GM19468 (cell line): ENCODE measurements around the gene AASDH.
"Not testable (repeated sequence)": the region's sequence is repeated elsewhere in the genome, so short reads cannot be mapped to it uniquely, and the experiment has no call there.

Source experiments
- ATAC-seq: cut with Tn5 transposase; IDR thresholded peaks from one replicate; pipeline ENCODE4 v1.9.1; 2021; ENCODE audit warnings: mild to moderate bottlenecking, moderate library complexity, moderate number of reproducible peaks; ENCODE audit not compliant: unreplicated experiment; ENCODE audit errors: extremely low read depth

Gene AASDH

DNA sequence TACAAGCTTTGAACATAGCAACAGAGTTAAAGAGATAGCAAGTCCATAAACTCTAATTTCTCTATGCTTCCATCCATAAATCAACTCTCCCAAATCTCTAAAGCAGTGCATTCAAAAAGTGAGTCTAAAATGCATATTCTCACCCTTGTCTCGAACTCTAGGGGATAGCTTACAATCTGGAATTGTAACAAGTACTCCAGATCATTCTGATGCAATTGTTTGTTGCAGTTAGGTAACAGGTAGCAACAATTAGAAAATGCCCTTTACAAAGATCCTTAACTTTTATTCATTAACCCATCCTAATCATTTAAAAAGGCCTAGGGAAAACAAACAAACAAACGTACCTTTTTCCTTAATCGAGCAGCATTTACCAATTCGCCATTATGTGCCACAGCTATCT, 18.9 kb upstream of the AASDH start:
- no peak for ATAC-seq

DNA sequence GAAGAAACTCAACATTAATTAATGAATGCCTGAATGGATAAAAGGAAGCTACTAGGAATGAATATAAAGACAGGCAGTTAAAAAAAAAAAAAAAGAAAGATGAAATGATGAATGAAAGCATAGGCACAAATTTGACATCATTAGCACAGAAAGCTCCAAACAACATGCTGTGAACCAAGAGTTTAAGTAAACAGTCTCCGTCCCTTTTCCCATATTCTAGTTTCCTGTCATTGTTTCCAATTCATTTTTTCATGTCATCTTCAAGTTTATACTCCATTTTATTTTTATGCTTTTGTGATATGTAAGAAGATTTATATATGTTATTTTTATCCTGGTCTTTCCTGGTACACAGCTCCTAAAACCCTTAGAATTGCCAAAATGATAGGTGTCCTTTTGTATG, 17.7 kb upstream of the AASDH start:
- no peak for ATAC-seq

DNA sequence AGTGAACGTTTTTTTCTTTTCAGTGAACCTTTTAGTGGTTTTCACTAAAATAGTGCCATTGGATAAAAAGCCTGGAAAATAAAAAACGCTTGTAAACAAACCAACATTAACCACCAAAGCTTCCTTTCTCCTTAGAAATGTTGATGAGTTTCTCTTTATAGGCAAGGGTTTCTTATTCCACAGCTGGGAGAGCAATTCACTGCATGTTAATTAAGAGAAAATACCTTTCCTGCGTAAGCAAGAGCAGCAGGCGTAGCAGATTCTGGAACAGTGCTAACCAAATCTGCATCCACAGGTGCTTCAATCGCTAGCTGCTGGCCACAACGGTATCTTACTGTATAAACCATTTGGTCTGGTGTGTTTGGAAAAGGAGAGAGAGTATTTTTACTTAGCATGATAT, 13.3 kb upstream of the AASDH start:
- ATAC-seq, result no peak

DNA sequence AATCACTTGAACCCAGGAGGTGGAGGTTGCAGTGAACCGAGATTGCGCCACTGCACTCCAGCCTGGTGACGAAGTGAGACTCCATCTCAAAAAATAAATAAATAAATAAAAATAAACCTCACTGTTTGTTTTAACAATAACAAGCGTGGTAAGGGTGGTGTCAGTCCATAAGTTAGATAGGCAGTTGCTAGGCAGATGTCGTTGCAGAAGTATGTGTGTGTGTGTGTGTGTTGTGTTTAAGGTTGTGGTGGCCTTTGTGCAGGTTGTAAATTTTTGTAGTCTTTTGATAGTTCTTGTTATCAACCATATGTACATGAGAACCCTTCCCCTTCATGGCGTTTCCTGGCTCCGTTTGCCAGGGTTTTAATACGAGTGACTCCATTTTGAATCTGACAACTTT, 4.0 kb upstream of the AASDH start:
- ATAC-seq, result no peak

DNA sequence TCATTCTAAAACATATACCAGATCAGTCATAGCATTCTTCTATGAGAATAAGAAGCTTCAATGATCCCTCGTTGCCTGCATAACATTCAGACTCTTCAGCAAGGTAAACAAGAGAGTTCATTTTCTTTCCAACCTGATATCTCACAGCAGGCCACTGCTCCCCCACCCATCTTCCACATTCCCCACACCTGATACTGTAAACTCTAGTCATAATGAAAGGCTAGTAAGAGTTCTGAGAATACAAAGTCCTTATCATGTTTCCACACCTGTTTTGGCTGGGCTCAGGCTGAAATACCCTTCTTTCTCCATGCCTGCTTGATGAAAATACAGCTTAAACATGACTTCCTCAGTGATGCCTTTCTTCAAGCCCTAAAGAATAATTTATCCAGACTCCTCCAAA, 2.3 kb upstream of the AASDH start:
- no peak for ATAC-seq

DNA sequence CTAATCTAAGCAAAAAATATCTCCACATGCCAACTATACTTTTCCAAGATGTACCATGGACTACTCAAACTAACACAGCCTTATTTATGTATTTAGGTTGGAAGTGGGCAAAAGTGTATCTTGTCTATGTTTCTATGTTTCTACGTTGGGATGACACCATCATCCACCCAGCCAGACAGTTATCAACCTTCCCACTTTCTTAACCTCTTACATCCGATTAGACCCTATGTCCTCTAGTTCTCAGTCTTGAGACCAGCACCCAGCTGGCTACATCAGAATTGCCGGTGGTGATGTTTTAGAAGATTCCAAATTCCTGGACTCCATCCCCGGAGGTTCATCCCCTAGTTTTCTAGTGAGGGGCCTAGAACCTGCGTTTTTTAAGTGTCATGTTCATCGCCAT, 1.0 kb upstream of the AASDH start:
- no peak for ATAC-seq

DNA sequence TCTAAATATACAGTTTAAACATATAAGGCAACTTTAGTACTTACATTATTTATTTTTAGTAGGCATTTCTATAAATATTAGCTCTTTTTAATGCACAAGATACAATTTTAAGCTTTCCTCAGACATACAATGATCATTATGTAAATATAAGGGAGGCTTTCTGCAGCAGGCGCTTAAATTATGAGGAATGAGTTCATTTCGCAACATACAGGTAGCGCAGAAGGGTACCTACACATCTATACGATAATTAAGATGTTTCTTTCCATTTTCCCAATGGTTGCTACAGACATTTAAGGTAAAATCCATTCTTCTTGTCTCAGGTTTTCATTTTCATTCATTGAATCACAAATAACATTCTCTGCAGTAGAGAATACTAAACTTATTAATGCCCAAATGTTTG, 1.2 kb downstream of the AASDH start:
- no peak for ATAC-seq

DNA sequence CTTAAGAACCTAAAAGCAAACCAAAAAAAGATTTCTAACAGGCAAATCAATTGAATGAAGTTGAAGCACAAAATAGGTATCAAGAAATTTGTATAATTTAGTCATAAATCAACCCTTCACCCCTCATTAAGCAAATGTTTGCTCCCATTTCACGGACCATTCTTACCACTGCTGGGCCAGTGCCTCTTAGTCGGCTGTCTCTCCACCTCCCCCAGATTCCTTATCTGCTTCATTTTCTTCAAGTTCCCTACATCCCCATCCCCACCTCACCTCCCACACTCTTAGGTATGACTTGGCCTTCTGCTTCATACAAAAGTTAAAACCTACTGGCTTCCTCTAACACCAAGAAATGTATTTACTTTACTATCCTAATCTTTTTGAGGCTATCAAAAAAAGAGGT, 11.8 kb downstream of the AASDH start:
- ATAC-seq, result no peak

DNA sequence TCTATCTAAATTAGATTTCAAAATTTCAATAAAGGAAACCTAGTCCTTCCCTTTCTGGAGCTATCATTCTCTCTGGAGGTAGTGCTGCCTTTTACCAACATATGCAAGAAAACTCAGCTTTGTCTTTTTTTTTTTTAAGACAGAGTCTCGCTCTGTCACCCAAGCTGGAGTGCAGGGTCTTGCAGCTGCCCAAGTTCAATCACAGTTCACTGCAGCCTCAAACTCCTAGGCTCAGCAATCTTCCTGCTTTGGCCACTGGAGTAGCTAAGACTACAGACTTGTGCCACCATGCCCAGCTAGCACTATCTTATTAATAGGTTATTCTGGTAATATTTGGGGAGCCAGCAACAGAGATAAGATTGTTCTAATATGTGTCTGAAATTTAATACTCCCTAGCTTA, 12.3 kb downstream of the AASDH start:
- ATAC-seq, result no peak

DNA sequence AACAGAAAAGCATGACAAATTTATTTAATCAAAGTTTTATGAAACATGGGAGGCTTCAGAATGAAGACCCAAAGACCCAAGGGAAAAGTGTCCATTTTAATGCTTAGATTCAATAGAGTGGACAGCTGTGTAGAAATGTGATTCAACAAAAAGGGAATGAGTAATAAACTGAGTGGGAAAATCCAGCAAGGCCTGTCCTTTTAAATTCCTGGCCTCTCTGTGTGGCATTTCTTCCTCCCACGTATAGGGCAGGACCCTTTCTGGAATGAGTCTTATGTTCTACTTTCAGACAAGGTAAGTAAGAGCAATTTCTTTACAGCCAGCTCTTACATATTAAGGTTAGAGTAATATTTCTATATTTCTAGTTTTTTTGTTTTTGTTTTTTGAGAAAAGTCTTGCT, 14.5 kb downstream of the AASDH start:
- no peak for ATAC-seq

DNA sequence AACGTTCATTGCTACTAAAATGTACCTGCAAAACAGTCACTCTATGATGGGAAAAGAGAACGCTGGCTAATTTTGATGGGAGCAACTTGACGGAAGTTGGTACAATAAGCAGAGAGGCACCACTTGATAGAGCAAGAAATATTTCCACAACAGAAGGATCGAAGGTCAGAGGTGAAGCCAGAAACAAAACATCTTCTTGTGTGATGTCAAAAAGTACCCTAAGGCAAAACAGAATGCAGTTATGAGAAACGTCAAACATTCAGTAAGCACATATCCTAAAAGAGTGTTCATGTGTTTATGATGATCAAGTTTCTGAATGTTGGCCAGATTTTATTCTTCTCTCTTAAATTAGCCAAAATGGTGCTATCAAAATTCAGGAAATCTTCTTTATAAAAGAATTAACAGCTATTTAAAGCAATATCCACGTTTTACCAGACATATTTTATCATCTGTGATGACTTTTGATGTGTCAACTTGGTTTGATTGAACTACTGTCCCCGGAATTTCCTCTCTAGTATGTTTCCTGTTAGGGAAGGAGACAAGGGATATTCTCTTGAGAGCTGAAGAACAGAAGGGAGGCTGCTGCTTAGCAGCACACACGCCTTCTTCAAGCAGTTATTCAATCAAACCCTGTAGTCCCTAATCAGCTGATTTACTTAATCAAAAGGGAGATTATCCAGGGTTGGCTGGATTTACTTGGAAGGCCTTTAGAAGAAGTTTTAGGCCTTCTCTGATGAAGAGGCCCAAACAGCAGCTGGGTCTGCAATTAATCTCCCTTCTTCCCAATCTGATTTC, 15.7 kb downstream of the AASDH start:
- no peak for ATAC-seq

DNA sequence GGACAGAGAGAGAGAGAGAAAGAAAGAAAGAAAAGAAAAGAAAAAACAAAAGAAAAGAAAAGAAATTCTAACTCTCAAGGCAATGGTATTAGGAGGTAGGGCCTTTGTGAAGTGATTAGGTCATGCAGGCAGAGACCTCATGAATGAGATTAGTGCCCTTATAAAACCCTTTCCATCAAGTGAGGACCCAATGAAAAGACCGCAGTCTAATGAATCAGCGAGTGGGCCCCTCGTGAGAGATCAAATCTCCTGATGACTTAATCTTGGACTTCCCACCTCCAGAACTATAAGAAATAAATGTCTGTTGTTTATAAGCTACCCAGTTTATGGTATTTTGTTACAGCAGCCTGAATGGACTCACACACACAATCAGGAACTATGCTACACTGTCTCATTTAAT, 16.9 kb downstream of the AASDH start:
- ATAC-seq, result no peak

DNA sequence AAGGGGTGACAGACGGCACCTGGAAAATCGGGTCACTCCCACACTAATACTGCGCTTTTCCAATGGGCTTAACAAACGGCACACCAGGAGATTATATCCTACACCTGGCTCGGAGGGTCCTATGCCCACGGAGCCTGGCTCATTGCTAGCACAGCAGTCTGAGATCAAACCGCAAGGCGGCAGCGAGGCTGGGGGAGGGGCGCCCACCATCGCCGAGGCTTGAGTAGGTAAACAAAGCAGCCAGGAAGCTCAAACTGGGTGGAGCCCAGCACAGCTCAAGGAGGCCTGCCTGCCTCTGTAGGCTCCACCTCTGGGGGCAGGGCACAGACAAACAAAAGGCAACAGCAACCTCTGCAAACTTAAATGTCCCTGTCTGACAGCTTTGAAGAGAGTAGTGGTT, 24.3 kb downstream of the AASDH start:
- not testable (repeated sequence) for ATAC-seq

DNA sequence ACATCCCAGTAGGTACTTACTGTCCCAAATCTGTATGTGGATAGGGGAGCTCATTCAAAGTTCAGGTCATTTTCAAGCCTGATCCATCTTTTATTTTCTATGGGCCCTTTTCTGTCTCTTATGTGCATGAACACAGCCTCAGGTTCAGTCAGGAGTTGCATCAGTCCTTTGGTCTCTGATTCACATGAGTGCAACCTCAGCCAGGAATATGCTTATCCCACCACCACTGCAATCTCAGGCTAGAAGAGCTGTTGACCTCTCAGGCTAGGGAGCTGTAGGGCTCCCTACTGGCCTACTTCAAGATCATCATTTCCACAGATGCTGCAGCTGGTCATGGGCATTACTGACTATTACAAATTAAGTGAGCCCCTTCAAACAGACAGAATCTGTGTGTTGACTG, 27.2 kb downstream of the AASDH start:
- no peak for ATAC-seq

DNA sequence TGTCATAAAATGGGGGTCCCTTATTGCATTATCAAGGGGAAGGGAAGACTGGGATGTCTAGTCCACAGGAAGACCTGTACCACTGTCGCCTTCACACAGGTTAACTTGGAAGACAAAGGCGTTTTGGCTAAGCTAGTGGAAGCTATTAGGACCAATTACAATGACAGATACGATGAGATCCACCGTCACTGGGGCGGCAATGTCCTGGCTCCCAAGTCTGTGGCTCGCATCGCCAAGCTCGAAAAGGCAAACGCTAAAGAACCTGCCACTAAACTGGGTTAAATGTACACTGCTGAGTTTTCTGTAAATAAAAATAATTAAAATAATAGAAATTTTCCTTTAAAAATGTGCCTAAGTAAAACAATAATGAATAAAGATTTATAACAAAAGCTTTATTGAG, 30.6 kb downstream of the AASDH start:
- no peak for ATAC-seq

DNA sequence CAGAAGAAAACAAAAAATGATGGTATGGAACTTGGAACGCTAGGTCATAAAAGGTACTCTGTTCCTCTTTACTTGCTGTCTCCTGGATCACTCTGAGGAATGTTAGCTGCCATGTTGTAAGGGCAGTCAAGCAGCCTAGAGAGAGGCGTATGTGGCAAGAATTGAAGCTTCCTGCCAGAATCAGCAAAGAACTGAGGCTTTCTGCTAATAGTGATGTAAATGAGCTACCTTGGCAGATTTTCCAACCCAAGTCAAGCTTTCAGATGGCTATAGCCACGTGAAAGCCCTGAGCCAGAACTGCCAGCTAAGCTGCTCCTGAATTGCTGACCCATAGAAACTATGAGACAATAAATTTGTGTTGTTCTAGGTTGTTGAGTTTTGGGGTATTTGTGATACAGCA, 38.7 kb downstream of the AASDH start:
- ATAC-seq, result no peak

DNA sequence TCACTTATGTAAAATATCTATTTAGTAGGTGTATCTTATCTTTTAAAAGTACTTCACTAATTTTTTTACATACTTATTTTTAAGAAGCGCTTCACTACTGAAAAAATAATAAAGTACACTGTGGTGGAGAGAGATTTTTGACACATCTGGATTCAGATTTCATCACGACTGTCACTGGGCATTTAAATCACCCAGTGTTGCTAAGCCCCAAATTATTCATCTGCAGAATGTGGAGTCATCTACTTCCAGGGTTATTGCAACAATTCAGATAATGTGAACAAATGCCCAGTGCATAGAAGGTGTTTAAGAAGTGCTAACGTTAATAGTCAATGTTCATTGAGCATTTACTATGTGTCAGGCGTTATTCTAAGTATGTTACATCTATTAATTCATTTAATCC, 41.8 kb downstream of the AASDH start:
- no peak for ATAC-seq

DNA sequence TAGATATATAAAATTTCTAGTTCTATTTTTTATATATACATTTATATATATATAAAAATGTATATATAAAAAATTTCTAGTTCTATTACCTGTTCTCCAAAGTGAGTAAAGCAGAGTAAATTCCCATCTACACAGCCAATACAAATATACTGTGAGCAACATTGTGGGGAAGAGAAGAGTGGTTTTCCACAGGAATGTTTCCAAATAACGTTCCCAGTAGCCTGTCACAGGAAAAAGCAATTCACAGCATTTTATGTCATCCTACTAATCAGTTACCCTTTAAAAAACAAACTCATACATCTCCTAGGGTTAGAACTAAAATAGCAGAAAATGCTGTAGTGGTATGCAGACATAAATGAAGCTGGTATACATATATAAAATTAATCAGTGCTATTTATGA, 44.5 kb downstream of the AASDH start:
- no peak for ATAC-seq

DNA sequence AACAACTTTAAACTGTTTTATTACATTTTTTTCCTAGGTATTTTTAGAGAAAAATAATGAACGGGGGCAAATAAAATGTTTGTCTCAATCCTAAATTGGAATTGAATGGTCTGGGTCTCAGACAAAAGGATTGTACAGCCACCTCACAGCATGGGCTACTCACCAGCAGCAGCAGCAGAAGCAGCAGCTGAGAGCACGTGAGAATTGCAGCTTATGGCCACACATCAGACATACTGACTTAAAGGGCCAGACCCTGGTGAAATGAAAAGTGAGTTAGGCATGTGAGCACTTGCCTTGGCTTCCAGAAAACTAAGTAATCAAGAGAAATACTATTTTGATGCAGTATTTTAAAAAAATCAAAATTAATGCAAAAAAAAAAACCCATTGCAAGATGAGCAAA, 56.6 kb downstream of the AASDH start:
- ATAC-seq, result no peak

DNA sequence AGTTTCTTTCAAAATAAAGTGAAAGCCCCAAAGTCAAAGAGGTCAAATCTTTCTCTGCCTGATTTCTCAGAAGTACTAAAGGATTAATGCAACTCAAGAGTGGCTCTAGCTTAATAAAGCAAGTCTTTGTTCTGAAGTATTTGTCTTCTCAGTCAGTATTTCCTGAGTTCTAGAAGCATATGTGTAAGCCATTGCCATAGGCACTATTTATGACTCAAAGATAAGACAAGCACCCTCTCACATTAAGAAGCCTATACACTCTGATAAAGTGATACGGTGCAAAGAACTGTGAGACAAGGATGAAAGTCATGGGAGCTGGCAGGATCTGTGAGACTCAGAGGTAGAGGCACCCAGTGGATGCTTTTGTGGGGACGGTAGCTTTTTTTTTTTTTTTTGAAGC, 60.9 kb downstream of the AASDH start:
- no peak for ATAC-seq

DNA sequence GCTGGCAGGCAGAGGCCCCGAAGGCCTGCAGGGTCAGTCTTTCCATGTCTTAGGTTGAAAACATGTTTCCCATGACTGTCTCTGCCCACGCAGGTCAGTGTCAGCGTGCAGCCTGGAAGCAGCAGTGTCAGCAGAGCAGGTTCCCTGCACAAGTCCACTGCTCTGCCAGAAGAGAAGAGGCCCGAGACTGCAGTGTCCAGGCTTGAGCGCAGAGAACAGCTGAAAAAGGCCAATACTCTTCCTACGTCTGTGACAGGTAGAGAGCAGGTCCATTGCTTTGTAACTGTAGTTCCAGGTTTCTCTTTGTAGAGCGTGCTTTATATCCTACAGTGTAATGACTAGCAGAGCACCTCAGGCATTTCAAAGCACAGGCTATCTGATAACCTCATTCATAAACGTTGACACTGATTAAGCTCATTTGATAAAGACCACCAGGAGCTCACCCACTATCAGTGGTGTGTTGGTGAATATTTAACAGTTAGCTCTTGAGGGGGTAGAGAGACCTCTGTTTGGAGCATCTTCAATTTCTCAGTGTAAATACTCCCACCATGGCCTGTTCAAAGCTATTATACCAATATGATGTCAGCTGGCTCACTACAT, 63.2 kb downstream of the AASDH start:
- no peak for ATAC-seq

DNA sequence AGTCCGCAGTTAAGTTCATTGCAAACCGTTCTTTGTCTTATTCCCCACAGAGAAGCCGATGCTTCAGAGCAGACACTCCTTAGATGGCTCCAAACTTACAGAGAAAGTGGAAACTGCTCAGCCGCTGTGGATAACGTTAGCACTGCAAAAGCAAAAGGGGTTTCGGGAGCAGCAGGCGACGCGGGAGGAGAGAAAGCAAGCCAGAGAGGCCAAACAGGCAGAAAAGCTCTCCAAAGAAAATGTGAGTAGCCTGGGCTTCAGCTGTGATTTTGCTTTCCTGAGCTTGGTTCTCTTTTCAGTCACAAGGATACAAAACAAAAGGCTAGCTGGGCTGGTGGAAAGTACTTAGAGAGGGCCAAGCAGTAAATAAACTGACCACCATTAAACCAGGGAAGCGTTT, 64.0 kb downstream of the AASDH start:
- ATAC-seq, result no peak
